Measurements from ENCODE around the gene PPP1R37. TPM values are rescaled to one million over a fixed set of nuclear protein-coding genes. Genes with fewer than 3 reads are reported as not detected.
"Not testable (repeated sequence)": the region's sequence is repeated elsewhere in the genome, so short reads cannot be mapped to it uniquely, and the experiment has no call there.

Gene PPP1R37
- total RNA-seq, 1 experiment from 2014 or later = 38.4 TPM

- no peak overlapping the region for H3K4me3 ChIP-seq
- peaks cover 17% of the 10 kb centered on the region for H3K36me3 ChIP-seq
- no peak overlapping the region for H3K27ac ChIP-seq
- peaks cover 4% of the 10 kb centered on the region for H3K4me1 ChIP-seq (replicated peaks)
- H3K27me3 ChIP-seq (replicated peaks) = no peaks in the 10 kb centered on the region
- no peak for DNase-seq (ENCODE audit: low read depth in 1 of 2, low spot score in 2 of 2)
- no peaks in the 10 kb centered on the region for H3K9me3 ChIP-seq (replicated peaks)
Observed at GRCh38 chr19:45103508-45104319, 10.7 kb downstream of the PPP1R37 start.

GRCh38 chr19:45104658-45105349, 11.8 kb downstream of the PPP1R37 start:
- no peak overlapping the region for H3K27ac ChIP-seq
- H3K4me1 ChIP-seq (replicated peaks) = no peaks in the 10 kb centered on the region
- peaks cover 8% of the 10 kb centered on the region; the same call in 1 of the 2 replicates for H3K36me3 ChIP-seq
- no peak overlapping the region for H3K4me3 ChIP-seq
- no peak for DNase-seq (ENCODE audit: low read depth in 1 of 2, low spot score in 2 of 2)
- H3K27me3 ChIP-seq (replicated peaks) = no peaks in the 10 kb centered on the region
- no peaks in the 10 kb centered on the region for H3K9me3 ChIP-seq (replicated peaks)

GRCh38 chr19:45106363-45106762, 13.4 kb downstream of the PPP1R37 start:
- not testable (repeated sequence) for H3K27ac ChIP-seq; H3K4me1 ChIP-seq (replicated peaks); H3K9me3 ChIP-seq (replicated peaks); H3K36me3 ChIP-seq; DNase-seq (ENCODE audit: low read depth in 1 of 2, low spot score in 2 of 2); H3K27me3 ChIP-seq (replicated peaks); H3K4me3 ChIP-seq

- no peak for DNase-seq (ENCODE audit: low read depth in 1 of 2, low spot score in 2 of 2)
- H3K4me3 ChIP-seq = no peak overlapping the region
- no peaks in the 10 kb centered on the region for H3K36me3 ChIP-seq
- no peak overlapping the region for H3K27ac ChIP-seq
- no peaks in the 10 kb centered on the region for H3K9me3 ChIP-seq (replicated peaks)
- no peaks in the 10 kb centered on the region for H3K27me3 ChIP-seq (replicated peaks)
- H3K4me1 ChIP-seq (replicated peaks) = no peaks in the 10 kb centered on the region
Observed at GRCh38 chr19:45107621-45108150, 14.7 kb downstream of the PPP1R37 start.

GRCh38 chr19:45110851-45111266, 17.9 kb downstream of the PPP1R37 start:
- Histone ChIP-seq H3K27me3 (replicated peaks) (no peaks in the 10 kb centered on the region), H3K36me3 (no peaks in the 10 kb centered on the region), H3K4me1 (replicated peaks) (no peaks in the 10 kb centered on the region), H3K27ac (no peak overlapping the region), H3K9me3 (replicated peaks) (no peaks in the 10 kb centered on the region), H3K4me3 (no peak overlapping the region)
- DNase-seq (ENCODE audit: low read depth in 1 of 2, low spot score in 2 of 2) = no peak

GRCh38 chr19:45112111-45112827, 19.3 kb downstream of the PPP1R37 start:
- Histone ChIP-seq H3K4me1 (replicated peaks) (no peaks in the 10 kb centered on the region), H3K36me3 (no peaks in the 10 kb centered on the region), H3K9me3 (replicated peaks) (no peaks in the 10 kb centered on the region), H3K4me3 (no peak overlapping the region), H3K27ac (no peak overlapping the region), H3K27me3 (replicated peaks) (no peaks in the 10 kb centered on the region)
- DNase-seq (ENCODE audit: low read depth in 1 of 2, low spot score in 2 of 2) = no peak

- Histone ChIP-seq H3K27me3 (replicated peaks) (no peaks in the 10 kb centered on the region), H3K4me1 (replicated peaks) (no peaks in the 10 kb centered on the region), H3K27ac (no peak overlapping the region), H3K9me3 (replicated peaks) (no peaks in the 10 kb centered on the region), H3K36me3 (no peaks in the 10 kb centered on the region), H3K4me3 (no peak overlapping the region)
- no peak for DNase-seq (ENCODE audit: low read depth in 1 of 2, low spot score in 2 of 2)
Observed at GRCh38 chr19:45113628-45114027, 20.6 kb downstream of the PPP1R37 start.

- Histone ChIP-seq H3K4me3 (no peak overlapping the region), H3K27me3 (replicated peaks) (no peaks in the 10 kb centered on the region), H3K9me3 (replicated peaks) (no peaks in the 10 kb centered on the region), H3K36me3 (no peaks in the 10 kb centered on the region), H3K4me1 (replicated peaks) (no peaks in the 10 kb centered on the region), H3K27ac (no peak overlapping the region)
- DNase-seq (ENCODE audit: low read depth in 1 of 2, low spot score in 2 of 2) = no peak
Observed at GRCh38 chr19:45114116-45114515, 21.1 kb downstream of the PPP1R37 start.

- H3K27ac ChIP-seq = no peak overlapping the region
- DNase-seq (ENCODE audit: low read depth in 1 of 2, low spot score in 2 of 2) = no peak
- H3K27me3 ChIP-seq (replicated peaks) = no peaks in the 10 kb centered on the region
- no peaks in the 10 kb centered on the region for H3K36me3 ChIP-seq
- H3K9me3 ChIP-seq (replicated peaks) = no peaks in the 10 kb centered on the region
- no peaks in the 10 kb centered on the region for H3K4me1 ChIP-seq (replicated peaks)
- H3K4me3 ChIP-seq = no peak overlapping the region
Observed at GRCh38 chr19:45115809-45116615, 23.0 kb downstream of the PPP1R37 start.

- no peaks in the 10 kb centered on the region for H3K9me3 ChIP-seq (replicated peaks)
- H3K27ac ChIP-seq = no peak overlapping the region
- H3K27me3 ChIP-seq (replicated peaks) = no peaks in the 10 kb centered on the region
- H3K36me3 ChIP-seq = no peaks in the 10 kb centered on the region
- H3K4me3 ChIP-seq = no peak overlapping the region
- H3K4me1 ChIP-seq (replicated peaks) = no peaks in the 10 kb centered on the region
- no peak for DNase-seq (ENCODE audit: low read depth in 1 of 2, low spot score in 2 of 2)
Observed at GRCh38 chr19:45117167-45117594, 24.2 kb downstream of the PPP1R37 start.

GRCh38 chr19:45117671-45118070, 24.7 kb downstream of the PPP1R37 start:
- DNase-seq (ENCODE audit: low read depth in 1 of 2, low spot score in 2 of 2) = no peak
- H3K27ac ChIP-seq = no peak overlapping the region
- H3K36me3 ChIP-seq = no peaks in the 10 kb centered on the region
- no peaks in the 10 kb centered on the region for H3K4me1 ChIP-seq (replicated peaks)
- H3K9me3 ChIP-seq (replicated peaks) = no peaks in the 10 kb centered on the region
- H3K4me3 ChIP-seq = no peak overlapping the region
- no peaks in the 10 kb centered on the region for H3K27me3 ChIP-seq (replicated peaks)

- Histone ChIP-seq H3K36me3 (no peaks in the 10 kb centered on the region), H3K9me3 (replicated peaks) (no peaks in the 10 kb centered on the region), H3K4me1 (replicated peaks) (no peaks in the 10 kb centered on the region), H3K4me3 (no peak overlapping the region), H3K27ac (no peak overlapping the region), H3K27me3 (replicated peaks) (no peaks in the 10 kb centered on the region)
- no peak for DNase-seq (ENCODE audit: low read depth in 1 of 2, low spot score in 2 of 2)
Observed at GRCh38 chr19:45118106-45118505, 25.1 kb downstream of the PPP1R37 start.

Measured in SJSA1 (cell line).